ENCODE measurements around the gene ANKRD34C.
"Not testable (repeated sequence)": the region's sequence is repeated elsewhere in the genome, so short reads cannot be mapped to it uniquely, and the experiment has no call there.

ANKRD34C gene

DNA sequence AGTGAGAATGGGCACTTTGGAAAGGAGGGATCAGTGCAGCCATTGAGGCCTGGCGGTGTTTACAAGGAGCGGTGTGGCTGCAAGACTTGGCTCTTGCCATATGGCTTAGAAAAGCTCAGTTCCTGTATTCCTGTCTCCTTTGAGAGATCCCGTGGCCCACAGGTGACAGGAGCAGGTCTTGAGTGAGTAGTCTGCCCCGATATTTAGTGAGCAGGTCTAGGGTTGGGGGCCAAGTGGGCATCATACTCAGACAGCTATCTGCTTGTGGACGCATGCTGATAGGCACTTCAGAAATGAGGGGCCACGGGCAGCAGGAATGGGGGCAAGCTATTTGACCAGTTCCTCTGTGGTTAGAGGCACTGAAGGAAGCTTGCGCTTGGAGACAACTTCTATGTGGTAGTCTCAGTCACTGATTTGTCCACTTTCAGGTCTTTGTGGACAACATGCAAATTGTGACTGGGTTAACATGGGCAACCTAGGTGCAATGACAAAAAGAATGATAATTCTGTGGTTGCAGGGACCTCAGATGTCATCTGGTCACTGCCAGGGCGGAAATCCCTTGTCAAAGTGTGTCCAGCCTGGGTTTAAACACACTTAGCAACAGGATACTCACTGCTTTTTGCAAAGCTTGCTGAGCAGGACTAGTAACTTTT lies 29.5 kb downstream of the ANKRD34C start:
- H3K27ac ChIP-seq, result peak overlapping the region; percentile 97
- TF ChIP-seq ZFX (IDR thresholded peaks at IDR 0.05), result no peak
- TF ChIP-seq, protein P1, sequence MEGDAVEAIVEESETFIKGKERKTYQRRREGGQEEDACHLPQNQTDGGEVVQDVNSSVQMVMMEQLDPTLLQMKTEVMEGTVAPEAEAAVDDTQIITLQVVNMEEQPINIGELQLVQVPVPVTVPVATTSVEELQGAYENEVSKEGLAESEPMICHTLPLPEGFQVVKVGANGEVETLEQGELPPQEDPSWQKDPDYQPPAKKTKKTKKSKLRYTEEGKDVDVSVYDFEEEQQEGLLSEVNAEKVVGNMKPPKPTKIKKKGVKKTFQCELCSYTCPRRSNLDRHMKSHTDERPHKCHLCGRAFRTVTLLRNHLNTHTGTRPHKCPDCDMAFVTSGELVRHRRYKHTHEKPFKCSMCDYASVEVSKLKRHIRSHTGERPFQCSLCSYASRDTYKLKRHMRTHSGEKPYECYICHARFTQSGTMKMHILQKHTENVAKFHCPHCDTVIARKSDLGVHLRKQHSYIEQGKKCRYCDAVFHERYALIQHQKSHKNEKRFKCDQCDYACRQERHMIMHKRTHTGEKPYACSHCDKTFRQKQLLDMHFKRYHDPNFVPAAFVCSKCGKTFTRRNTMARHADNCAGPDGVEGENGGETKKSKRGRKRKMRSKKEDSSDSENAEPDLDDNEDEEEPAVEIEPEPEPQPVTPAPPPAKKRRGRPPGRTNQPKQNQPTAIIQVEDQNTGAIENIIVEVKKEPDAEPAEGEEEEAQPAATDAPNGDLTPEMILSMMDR (conservative IDR thresholded peaks at IDR 0.05), result no peak

DNA sequence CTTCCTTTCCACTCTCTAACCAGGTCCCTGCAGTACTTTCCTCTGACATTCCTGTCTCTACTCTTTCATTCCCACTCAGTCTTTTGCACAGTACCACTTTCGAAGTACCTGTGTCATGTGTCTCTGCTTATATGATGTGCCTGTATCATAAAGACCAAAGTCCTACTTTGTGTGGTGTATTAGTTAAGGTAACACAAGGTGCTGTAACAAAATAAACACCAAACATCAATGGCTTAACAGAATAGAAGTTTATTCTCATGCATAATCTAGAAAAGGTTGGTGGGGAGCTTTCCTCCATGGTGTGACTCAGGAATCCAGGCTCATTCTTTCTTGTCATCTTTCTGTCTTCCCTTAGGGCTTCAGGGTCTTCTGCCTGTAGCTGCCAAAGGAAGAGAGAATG lies 31.7 kb downstream of the ANKRD34C start:
- TF ChIP-seq, protein P1 (conservative IDR thresholded peaks at IDR 0.05), result no peak
- TF ChIP-seq ZFX (IDR thresholded peaks at IDR 0.05), result no peak
- H3K27ac ChIP-seq, result peak overlapping the region; percentile 50

GRCh38 chr15:79314811-79315210 lies 32.3 kb downstream of the ANKRD34C start:
- peak overlapping the region; percentile 50 for H3K27ac ChIP-seq
- TF ChIP-seq, protein P1 (conservative IDR thresholded peaks at IDR 0.05), result no peak
- no peak for TF ChIP-seq ZFX (IDR thresholded peaks at IDR 0.05)

GRCh38 chr15:79315623-79316328 lies 33.3 kb downstream of the ANKRD34C start:
- H3K27ac ChIP-seq, result peak overlapping the region; percentile 50
- TF ChIP-seq ZFX (IDR thresholded peaks at IDR 0.05), result no peak
- TF ChIP-seq, protein P1 (conservative IDR thresholded peaks at IDR 0.05), result no peak

DNA sequence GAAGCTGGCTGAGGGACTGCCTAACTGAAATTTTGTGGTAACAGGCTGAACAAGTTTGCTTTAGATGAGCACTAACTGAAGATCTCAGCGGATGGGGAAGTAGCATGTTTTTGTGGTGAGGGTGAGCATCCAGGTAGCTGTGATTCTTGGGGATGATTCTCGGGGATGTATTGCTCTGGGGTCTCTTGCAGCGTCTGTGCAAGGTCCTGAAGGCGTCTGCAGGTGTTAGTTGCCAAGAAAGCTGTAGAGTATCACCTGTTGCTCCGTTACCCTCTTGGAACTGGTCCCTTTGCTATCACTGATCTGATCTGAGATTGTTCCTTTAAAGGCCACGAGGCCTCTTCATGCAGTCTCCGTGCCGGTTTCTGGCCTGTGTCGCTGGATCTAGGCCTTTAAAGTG lies 34.3 kb downstream of the ANKRD34C start:
- peak overlapping the region; percentile 50 for H3K27ac ChIP-seq
- no peak; the same call in 1 of the 2 replicates for TF ChIP-seq ZFX (IDR thresholded peaks at IDR 0.05)
- TF ChIP-seq, protein P1 (conservative IDR thresholded peaks at IDR 0.05), result no peak

GRCh38 chr15:79319973-79320372 lies 37.5 kb downstream of the ANKRD34C start:
- not testable (repeated sequence) for H3K27ac ChIP-seq

GRCh38 chr15:79321876-79322275 lies 39.4 kb downstream of the ANKRD34C start:
- no peak for TF ChIP-seq ZFX (IDR thresholded peaks at IDR 0.05)
- TF ChIP-seq, protein P1 (conservative IDR thresholded peaks at IDR 0.05), result no peak

More at GRCh38 chr15:79321876-79322275, 39.4 kb downstream of the ANKRD34C start:
- no peak overlapping the region for H3K27ac ChIP-seq

Data from C4-2B (cell line).